Stimulated activated CD8-positive, alpha-beta memory T cell treated with anti-CD3 and anti-CD28 coated beads, Interleukin-12 subunit alpha, Interleukin-12 subunit beta, amount 100 ng/mL, for 24 hours (primary cell): ENCODE results near the gene KLK12.

Experiments used
- DNase-seq: peaks from one replicate; pipeline ENCODE4 v3.0.0-alpha.2; 2020; ENCODE audit errors: extremely low read depth

KLK12 gene

DNA sequence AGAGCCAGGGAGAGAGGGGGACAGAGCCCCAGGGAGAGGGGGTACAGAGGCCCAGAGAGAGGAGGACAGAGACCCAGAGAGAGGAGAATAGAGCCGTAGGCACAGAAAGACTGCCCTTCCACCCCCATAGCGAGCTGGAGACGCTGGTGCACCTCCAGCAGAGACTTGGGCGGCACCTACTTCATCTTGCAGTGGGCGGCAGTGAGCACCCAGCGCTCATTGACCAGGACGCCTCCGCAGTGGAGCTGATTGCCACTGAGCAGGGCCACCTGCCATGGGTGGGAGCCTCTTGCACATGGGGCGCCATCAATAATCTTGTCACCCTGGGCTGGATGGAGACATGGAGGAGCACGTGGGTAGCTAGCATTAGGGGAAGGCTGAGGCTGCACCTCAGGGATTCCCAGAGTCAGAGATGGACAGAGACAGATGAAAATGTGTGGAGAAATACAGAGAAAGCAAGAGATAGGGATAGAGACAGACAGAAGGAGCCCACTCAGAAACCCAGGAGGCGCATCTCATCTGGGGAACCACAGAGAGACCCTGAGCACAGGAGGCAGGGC is 53.1 kb downstream of the KLK12 start:
- DNase-seq, result no peak

GRCh38 chr19:50980208-50980607 is 54.6 kb downstream of the KLK12 start:
- no peak for DNase-seq

- DNase-seq, result no peak
Observed at GRCh38 chr19:50979758-50980157, 55.0 kb downstream of the KLK12 start.
